Measurements from ENCODE around the gene UQCRC1. TPM values are rescaled to one million over a fixed set of nuclear protein-coding genes. Genes with fewer than 3 reads are reported as not detected.

UQCRC1 gene
- polyA plus RNA-seq, 3 donors = 326 to 409 (median 350) TPM

DNA sequence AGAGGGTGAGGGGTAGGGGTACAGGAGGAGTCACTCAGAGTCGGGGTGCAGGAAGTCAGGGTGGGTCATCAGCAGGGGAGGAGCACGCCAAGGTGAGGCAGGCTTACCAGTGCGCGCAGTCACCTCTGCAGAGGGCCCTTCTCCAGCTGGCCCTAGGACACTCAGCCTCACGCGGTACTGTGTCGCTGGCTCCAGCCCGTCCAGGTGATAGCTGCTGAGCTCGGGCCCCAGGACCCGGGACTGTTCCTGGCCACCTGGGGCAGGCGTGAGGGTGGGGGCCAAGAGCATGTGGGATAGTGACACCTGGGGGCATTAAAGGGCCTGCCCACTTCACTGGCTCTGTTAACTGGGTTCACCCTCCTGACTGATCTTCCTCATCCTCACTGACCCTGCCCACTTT, 21.8 kb downstream of the UQCRC1 start:
- H3K36me3 ChIP-seq (replicated peaks in 1 of 2; ENCODE audit: control insufficient read depth in 1 of 2, insufficient read depth in 2 of 2, low read length in 2 of 2) = no peaks in the 10 kb centered on the region
- intact Hi-C loops (cut with micrococcal nuclease) = no loop called here
- no peaks in the 10 kb centered on the region for H3K9me3 ChIP-seq (replicated peaks in 1 of 2; ENCODE audit: control insufficient read depth in 1 of 2, insufficient read depth in 1 of 2, low read length in 2 of 2)
- no peak for TF ChIP-seq CTCF (IDR thresholded peaks at IDR 0.05)
- no peak overlapping the region for H2AFZ ChIP-seq (ENCODE audit: insufficient read depth, low read depth, low read length, poor library complexity, severe bottlenecking)
- WGBS (ENCODE audit: insufficient coverage) = 85% methylated on average over 10 of the region's 11 CpGs
- no peaks in the 10 kb centered on the region for H4K20me1 ChIP-seq (ENCODE audit: insufficient read depth, low read length)
- Mint-ChIP-seq H3K4me3 (peak overlapping the region in 1 of 2 donors; percentile 42), H3K4me1 (no peaks in the 10 kb centered on the region), H3K27me3 (ENCODE audit: low read depth in 3 of 3) (peaks cover 17 to 33% (median 31%) of the 10 kb centered on the region in 3 donors), H3K36me3 (no peaks in the 10 kb centered on the region), H3K9me3 (peaks cover 0 to 3% (median 0%) of the 10 kb centered on the region in 7 donors), H3K27ac (no peak overlapping the region)
- H3K79me2 ChIP-seq (ENCODE audit: insufficient read depth, low read length) = no peaks in the 10 kb centered on the region
- no peak overlapping the region for H3K4me2 ChIP-seq (replicated peaks; ENCODE audit: extremely low read depth, low read length, poor library complexity, severe bottlenecking)
- no peak overlapping the region for H3K9ac ChIP-seq (ENCODE audit: insufficient read depth, low read length, poor library complexity, severe bottlenecking)
- no peak overlapping the region for H3K4me3 ChIP-seq (replicated peaks in 1 of 3; ENCODE audit: low read depth in 2 of 3, low read length in 3 of 3)
- H3K27ac ChIP-seq (ENCODE audit: low read depth in 1 of 2, low read length in 2 of 2) = no peak overlapping the region
- H3K27me3 ChIP-seq (ENCODE audit: control insufficient read depth in 2 of 2, insufficient read depth in 2 of 2, low read length in 2 of 2) = peaks cover 0 to 17% of the 10 kb centered on the region in 2 donors
- no peak for DNase-seq
- no peaks in the 10 kb centered on the region for H3K4me1 ChIP-seq (ENCODE audit: control insufficient read depth in 1 of 2, insufficient read depth in 2 of 2, low read length in 2 of 2)

DNA sequence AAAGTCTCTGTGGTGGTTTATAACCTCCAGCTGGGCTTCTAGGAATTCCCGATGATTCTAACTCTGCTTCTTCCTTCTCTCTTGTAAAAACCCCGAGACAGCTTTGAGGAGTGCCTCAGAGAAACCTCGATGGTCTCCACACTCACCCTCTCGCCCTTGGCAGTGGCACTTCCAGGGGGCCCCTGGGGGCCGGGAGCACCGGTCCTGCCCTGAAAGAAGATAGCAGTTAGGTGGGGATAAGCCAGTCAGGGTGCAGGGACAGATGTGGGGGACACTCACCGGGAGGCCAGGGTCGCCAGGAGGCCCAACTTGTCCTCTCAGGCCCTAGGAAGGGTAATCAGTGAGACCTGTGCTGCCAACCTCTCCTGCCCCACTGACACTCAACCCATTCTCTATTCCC, 24.0 kb downstream of the UQCRC1 start:
- Mint-ChIP-seq H3K4me3 (no peak overlapping the region), H3K27ac (peak overlapping the region in 1 of 7 donors; percentile 35), H3K4me1 (no peaks in the 10 kb centered on the region), H3K27me3 (ENCODE audit: low read depth in 3 of 3) (peaks cover 17 to 25% (median 23%) of the 10 kb centered on the region in 3 donors), H3K36me3 (no peaks in the 10 kb centered on the region), H3K9me3 (peaks cover 0 to 3% (median 0%) of the 10 kb centered on the region in 7 donors)
- peaks cover 0 to 17% of the 10 kb centered on the region in 2 donors for H3K27me3 ChIP-seq (ENCODE audit: control insufficient read depth in 2 of 2, insufficient read depth in 2 of 2, low read length in 2 of 2)
- H3K27ac ChIP-seq (ENCODE audit: low read depth in 1 of 2, low read length in 2 of 2) = no peak overlapping the region
- WGBS (ENCODE audit: insufficient coverage) = 86% methylated on average over 1 of the region's 8 CpGs
- no peak overlapping the region for H3K4me2 ChIP-seq (replicated peaks; ENCODE audit: extremely low read depth, low read length, poor library complexity, severe bottlenecking)
- no peak overlapping the region for H3K4me3 ChIP-seq (replicated peaks in 1 of 3; ENCODE audit: low read depth in 2 of 3, low read length in 3 of 3)
- intact Hi-C loops (cut with micrococcal nuclease) = no loop called here
- H3K79me2 ChIP-seq (ENCODE audit: insufficient read depth, low read length) = no peaks in the 10 kb centered on the region
- H3K9me3 ChIP-seq (replicated peaks in 1 of 2; ENCODE audit: control insufficient read depth in 1 of 2, insufficient read depth in 1 of 2, low read length in 2 of 2) = no peaks in the 10 kb centered on the region
- no peaks in the 10 kb centered on the region for H4K20me1 ChIP-seq (ENCODE audit: insufficient read depth, low read length)
- H3K9ac ChIP-seq (ENCODE audit: insufficient read depth, low read length, poor library complexity, severe bottlenecking) = no peak overlapping the region
- H3K4me1 ChIP-seq (ENCODE audit: control insufficient read depth in 1 of 2, insufficient read depth in 2 of 2, low read length in 2 of 2) = no peaks in the 10 kb centered on the region
- no peak overlapping the region for H2AFZ ChIP-seq (ENCODE audit: insufficient read depth, low read depth, low read length, poor library complexity, severe bottlenecking)
- H3K36me3 ChIP-seq (replicated peaks in 1 of 2; ENCODE audit: control insufficient read depth in 1 of 2, insufficient read depth in 2 of 2, low read length in 2 of 2) = no peaks in the 10 kb centered on the region
- no peak for TF ChIP-seq CTCF (IDR thresholded peaks at IDR 0.05)
- no peak for DNase-seq
